RWPE2 (cell line): ENCODE results near the gene KMT2A.
A peak's percentile ranks its signal among the peaks of the same experiment; 100 is the strongest.

Source experiments
- ATAC-seq: fragments of 200-7000 bp; cut with Tn5 transposase; 3 replicates; pipeline ENCODE4 v1.9.1; 2021; ENCODE audit warnings: low read depth
- DNase-seq: peaks from one replicate; pipeline ENCODE4 v3.0.0-alpha.2; 2020; ENCODE audit warnings: low spot score
- H3K27ac ChIP-seq: fragments of 450-650 bp; 2 replicates; pipeline ENCODE4 v1.5.1; 2017; ENCODE audit warnings: mild to moderate bottlenecking; ENCODE audit not compliant: poor library complexity, severe bottlenecking
- H3K27me3 ChIP-seq: fragments of 250-450 bp; sonication (Bioruptor Pico); 2 replicates; pipeline ENCODE4 v1.5.1; 2021; ENCODE audit warnings: mild to moderate bottlenecking, moderate library complexity; ENCODE audit not compliant: insufficient read depth, poor library complexity, severe bottlenecking
- H3K36me3 ChIP-seq: fragments of 250-450 bp; sonication (Bioruptor Pico); 2 replicates; pipeline ENCODE4 v1.5.1; 2020; ENCODE audit warnings: low read depth, mild to moderate bottlenecking, moderate library complexity
- H3K4me1 ChIP-seq: fragments of 250-450 bp; sonication (Bioruptor Pico); 2 replicates; pipeline ENCODE4 v1.5.1; 2021; ENCODE audit warnings: mild to moderate bottlenecking, moderate library complexity; ENCODE audit not compliant: insufficient read depth, poor library complexity, severe bottlenecking
- H3K4me3 ChIP-seq: fragments of 250-450 bp; sonication (Bioruptor Pico); 2 replicates; pipeline ENCODE4 v1.5.1; 2021; ENCODE audit warnings: mild to moderate bottlenecking, moderate library complexity; ENCODE audit not compliant: severe bottlenecking
- H3K9me3 ChIP-seq: fragments of 250-450 bp; sonication (Bioruptor Pico); 2 replicates; pipeline ENCODE4 v1.5.1; 2021; ENCODE audit warnings: mild to moderate bottlenecking, moderate library complexity; ENCODE audit not compliant: severe bottlenecking
- TF ChIP-seq, protein P1 (sequence below): fragments of 450-650 bp; IDR thresholded peaks from one replicate; pipeline ENCODE4 v1.5.1; 2017; ENCODE audit warnings: mild to moderate bottlenecking, moderate library complexity; ENCODE audit not compliant: poor library complexity, severe bottlenecking

Gene KMT2A

DNA sequence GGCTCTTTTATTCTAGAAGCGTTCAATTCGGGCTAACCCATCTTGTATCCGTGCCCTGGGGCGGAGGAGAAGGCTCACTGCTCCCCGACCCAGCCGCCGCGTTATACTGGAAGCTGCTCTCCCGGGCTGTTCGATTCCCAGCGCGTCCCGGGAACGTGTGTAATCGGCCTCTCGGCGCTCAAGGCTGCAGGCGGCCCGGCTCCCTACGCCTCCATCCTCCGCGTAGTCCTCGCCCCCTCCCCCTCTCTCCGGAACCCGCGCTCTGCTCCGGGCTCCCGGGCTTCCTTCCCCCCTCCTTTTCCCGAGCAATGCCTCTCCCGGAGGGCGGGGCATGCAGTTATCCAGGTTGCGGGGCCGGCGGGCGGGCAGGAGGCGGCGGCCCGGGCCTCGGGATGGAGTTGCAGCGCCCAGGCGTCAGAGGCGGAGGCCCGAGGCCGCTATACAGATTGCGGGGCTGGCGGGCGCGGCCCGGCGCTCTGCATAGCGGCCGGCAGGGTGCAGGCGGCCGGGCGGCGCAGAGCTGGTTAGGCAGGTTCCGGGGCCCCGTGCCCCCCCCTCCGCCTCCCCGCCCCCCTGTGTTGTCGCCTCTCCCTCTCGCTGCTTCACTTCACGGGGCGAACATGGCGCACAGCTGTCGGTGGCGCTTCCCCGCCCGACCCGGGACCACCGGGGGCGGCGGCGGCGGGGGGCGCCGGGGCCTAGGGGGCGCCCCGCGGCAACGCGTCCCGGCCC is at the start of gene KMT2A:
KMT2A (plus strand) TSS at position 600 of the 732 bp plus-strand sequence; CDS start at position 621, 21 bp downstream.
- DNase-seq (peak; percentile 97), ATAC-seq (peak; percentile 53)
- Histone ChIP-seq H3K4me3 (peak within 1 kb of the TSS; percentile 97), H3K36me3 (peaks cover 13% of the 10 kb centered on the region), H3K27ac (peak within 1 kb of the TSS; percentile 84), H3K4me1 (peaks cover 16% of the 10 kb centered on the region), H3K27me3 (no peaks in the 10 kb centered on the region), H3K9me3 (no peaks in the 10 kb centered on the region)
- TF ChIP-seq, protein P1, sequence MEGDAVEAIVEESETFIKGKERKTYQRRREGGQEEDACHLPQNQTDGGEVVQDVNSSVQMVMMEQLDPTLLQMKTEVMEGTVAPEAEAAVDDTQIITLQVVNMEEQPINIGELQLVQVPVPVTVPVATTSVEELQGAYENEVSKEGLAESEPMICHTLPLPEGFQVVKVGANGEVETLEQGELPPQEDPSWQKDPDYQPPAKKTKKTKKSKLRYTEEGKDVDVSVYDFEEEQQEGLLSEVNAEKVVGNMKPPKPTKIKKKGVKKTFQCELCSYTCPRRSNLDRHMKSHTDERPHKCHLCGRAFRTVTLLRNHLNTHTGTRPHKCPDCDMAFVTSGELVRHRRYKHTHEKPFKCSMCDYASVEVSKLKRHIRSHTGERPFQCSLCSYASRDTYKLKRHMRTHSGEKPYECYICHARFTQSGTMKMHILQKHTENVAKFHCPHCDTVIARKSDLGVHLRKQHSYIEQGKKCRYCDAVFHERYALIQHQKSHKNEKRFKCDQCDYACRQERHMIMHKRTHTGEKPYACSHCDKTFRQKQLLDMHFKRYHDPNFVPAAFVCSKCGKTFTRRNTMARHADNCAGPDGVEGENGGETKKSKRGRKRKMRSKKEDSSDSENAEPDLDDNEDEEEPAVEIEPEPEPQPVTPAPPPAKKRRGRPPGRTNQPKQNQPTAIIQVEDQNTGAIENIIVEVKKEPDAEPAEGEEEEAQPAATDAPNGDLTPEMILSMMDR = no peak

DNA sequence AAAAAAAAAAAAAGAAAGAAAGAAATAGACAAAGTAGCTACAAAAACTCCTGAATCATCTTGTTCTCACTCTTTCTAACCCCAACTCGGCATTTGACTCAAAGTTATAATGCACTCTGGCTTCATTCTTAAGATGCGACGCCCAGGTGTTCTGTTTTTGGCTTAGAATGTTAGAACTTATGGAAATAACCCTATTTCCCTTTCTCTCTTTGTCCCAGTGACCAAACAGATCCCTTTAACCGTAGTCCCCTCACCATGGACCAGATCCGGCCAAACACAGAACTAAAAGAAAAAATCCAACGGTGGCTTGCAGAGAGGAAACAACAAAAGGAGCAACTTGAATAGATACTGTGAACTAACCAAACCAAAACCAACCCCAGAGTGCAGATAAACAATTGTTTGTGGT is 40.2 kb upstream of the KMT2A start:
- Histone ChIP-seq H3K36me3 (peaks cover 48% of the 10 kb centered on the region), H3K27me3 (no peaks in the 10 kb centered on the region), H3K4me1 (no peaks in the 10 kb centered on the region), H3K4me3 (no peak overlapping the region), H3K9me3 (no peaks in the 10 kb centered on the region), H3K27ac (no peak overlapping the region)
- TF ChIP-seq, protein P1 = no peak
- ATAC-seq = no peak
- DNase-seq = no peak

DNA sequence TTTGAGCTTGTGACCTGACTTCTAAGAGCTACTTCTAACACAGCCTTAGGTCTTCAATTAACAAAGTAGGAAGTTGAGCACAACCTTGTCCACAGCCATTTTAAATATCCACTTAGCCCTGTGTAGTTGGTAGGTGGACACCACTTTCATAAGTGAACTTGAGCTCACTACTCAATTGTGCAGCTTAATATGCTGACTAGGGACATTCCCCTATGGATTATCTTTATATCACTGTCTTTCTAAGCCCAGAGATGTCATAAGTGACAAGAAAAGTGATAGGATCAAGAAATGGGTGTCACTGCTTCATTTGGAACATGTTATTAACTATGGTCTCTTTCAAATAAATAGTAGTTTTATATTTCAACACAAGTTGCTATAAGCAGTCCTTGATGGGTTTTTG is 38.8 kb upstream of the KMT2A start:
- Histone ChIP-seq H3K9me3 (no peaks in the 10 kb centered on the region), H3K36me3 (peaks cover 39% of the 10 kb centered on the region), H3K27me3 (no peaks in the 10 kb centered on the region), H3K4me1 (no peaks in the 10 kb centered on the region), H3K27ac (no peak overlapping the region), H3K4me3 (no peak overlapping the region)
- DNase-seq (no peak), ATAC-seq (no peak)
- TF ChIP-seq, protein P1 = no peak

DNA sequence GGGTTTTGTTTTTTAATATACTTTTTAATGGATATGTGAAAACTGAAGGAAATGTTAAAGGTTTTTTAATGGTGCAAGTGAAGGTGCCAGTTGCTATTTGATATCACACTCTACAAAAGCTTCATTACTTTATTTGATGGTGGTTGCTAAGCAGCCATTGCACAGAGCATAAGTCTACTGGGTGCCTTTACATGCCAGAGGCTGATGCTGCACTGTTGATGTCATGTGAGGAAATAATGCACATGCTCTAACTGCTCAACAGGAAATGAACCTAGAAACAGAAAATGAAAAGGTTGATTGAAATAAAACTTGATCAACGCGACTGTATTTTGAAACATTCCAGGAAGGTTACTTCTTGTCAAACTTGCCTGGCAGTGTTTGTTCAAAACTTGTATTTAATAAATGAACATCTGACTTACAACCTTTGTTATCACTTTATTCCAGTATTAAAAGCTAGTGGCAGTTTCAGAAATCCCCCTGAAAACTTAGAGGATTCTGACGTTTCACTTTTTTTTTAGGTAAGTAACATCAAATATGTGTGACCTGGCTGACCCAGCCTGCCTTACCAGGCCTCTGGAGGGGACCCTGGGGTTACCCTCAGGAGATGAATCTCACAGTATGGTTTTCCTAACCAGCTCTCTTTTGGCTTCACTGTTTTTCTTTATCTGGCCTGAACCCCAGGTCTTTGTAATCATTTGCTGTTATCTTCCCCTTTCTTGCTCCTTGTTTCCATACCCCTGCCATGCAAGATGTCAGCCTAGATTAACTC is 37.3 kb upstream of the KMT2A start:
- Histone ChIP-seq H3K27me3 (no peaks in the 10 kb centered on the region), H3K27ac (no peak overlapping the region), H3K4me1 (peaks cover 8% of the 10 kb centered on the region), H3K4me3 (no peak overlapping the region), H3K9me3 (no peaks in the 10 kb centered on the region), H3K36me3 (peaks cover 31% of the 10 kb centered on the region)
- TF ChIP-seq, protein P1 = no peak
- ATAC-seq = no peak
- no peak for DNase-seq
